Measurements from ENCODE around the gene WNT8A. TPM values are rescaled to one million over a fixed set of nuclear protein-coding genes. Genes with fewer than 3 reads are reported as not detected.

Gene WNT8A
- total RNA-seq, 4 donors from 2014 or later: not detected

DNA sequence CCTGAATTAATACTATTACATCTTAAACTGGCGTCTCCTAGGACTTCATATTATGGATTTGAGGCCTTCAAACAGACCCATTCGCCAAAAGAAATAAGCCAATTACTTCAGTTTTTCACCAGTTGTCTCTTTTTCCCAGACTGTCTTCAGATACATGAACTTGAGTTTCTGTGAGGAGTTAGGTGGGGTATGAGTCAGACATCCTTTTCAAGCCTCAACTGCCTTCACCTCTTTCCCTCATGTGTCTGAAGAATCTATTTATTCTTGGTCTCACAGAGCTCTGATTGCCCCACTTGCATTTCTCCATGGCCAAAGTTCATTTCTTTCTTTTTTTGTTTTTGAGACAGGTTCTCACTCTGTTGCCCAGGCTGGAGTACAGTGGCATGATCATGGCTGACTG, 12.5 kb downstream of the WNT8A start:
- TF ChIP-seq, protein P1, sequence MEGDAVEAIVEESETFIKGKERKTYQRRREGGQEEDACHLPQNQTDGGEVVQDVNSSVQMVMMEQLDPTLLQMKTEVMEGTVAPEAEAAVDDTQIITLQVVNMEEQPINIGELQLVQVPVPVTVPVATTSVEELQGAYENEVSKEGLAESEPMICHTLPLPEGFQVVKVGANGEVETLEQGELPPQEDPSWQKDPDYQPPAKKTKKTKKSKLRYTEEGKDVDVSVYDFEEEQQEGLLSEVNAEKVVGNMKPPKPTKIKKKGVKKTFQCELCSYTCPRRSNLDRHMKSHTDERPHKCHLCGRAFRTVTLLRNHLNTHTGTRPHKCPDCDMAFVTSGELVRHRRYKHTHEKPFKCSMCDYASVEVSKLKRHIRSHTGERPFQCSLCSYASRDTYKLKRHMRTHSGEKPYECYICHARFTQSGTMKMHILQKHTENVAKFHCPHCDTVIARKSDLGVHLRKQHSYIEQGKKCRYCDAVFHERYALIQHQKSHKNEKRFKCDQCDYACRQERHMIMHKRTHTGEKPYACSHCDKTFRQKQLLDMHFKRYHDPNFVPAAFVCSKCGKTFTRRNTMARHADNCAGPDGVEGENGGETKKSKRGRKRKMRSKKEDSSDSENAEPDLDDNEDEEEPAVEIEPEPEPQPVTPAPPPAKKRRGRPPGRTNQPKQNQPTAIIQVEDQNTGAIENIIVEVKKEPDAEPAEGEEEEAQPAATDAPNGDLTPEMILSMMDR (IDR thresholded peaks at IDR 0.05; ENCODE audit: low read depth): no peak

DNA sequence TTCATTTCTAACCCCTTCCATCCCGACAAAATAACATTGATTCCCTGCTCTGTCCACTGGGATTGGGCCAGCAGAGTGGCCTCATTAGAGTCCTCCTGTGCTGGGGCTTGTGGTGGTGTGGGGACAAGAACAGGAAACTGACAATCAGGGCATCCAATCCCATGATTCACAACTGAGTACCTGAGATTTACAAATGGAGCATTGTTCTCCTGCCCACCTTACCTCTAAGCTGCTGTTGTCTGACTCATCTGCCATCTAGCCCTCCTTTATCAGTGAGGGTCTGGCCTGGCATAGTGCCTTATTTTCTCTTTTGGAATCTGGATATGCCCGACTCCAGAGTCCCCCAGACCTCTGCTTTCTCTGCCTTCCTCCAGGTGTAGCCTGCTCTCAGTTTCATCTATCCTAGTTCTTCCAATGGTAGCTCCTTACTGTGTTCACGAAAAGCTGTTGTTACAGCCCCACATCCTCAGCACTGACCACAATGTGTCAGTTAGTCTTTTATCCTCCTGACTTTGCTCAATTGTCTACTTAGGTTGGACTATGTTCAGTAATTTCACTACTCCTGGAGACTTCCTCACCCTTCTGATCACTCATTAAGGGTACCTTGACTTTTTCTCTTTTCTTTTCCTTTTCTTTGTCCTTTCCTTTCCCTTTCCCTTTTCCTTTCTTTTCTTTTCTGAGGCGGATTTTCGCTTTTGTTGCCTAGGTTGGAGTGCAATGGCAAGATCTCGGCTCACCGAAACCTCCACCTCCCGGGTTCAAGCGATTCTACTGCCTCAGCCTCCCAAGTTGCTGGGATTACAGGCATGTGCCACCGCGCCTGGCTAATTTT, 13.4 kb downstream of the WNT8A start:
- TF ChIP-seq, protein P1 (IDR thresholded peaks at IDR 0.05; ENCODE audit: low read depth): no peak

DNA sequence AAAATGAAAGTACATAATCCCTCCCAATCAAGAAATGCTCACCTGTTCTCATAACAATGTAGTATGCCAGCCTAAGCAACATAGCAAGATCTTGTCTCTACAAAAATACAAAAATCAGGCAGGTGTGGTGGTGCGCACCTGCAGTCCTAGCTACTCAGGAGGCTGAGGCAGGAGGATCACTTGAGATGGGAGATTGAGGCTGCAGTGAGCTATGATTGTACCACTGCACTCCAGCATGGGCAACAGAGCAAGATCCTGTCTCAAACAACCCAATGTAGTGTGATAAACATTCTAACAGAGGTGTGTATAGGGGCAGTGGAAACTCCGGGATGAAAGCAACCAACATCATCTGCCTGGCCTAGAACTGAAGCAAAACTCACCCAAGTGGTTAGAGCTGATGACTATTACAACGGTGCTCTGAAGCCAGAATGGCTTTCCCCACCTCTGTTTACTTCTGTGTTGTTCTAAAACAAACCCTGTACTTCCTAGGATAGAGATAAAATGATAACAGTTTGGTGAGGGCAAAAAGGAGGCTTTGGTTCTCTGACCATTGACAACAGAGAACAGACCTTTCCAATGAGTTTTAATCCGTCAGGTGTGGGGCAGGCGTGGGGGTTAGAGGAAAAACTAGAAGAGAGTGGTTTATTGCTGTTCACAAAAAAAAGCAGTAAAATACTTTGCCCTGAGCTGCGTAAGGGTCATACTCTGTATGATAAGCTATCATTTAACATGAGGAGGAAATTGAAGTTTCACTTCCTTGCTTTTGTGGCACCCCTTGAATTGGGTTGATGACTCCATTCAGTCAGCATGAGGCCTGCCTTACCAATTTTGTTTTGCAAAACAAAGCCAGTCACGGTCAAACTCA, 18.9 kb downstream of the WNT8A start:
- TF ChIP-seq, protein P1 (IDR thresholded peaks at IDR 0.05; ENCODE audit: low read depth): no peak

DNA sequence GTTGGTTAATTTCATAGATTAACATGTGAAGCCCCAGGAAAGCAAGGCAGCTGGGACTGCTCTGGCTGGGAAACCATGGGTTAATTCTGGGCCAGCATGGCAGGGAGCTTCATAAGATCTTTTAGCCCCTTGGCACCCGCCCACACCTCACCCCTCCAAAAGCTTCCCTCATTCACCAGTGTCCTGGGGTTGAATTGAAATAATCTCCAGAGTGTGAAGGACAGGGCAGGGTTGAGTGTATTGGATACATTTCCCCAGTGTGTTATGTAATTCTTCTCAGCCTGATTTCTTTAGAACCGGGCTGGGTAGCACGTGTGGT, 19.4 kb downstream of the WNT8A start:
- TF ChIP-seq, protein P1 (IDR thresholded peaks at IDR 0.05; ENCODE audit: low read depth): no peak

DNA sequence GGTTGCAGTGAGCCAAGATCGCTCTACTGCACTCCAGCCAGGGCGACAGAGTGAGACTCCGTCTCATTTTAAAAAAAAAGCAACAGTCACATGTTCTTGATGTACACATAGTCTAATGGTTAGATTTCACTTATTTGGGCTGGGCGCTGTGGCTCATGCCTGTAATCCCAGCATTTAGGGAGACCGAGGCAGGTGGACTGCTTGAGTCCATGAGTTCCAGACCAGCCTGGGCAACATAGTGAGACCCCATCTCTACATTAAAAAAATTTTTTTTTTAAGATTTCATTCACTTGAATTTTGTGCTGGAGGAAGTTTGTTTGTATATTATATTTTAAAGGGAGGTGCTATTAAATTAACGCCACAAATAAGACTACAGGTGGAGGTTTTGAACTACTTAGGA, 21.9 kb downstream of the WNT8A start:
- TF ChIP-seq, protein P1 (IDR thresholded peaks at IDR 0.05; ENCODE audit: low read depth): no peak

DNA sequence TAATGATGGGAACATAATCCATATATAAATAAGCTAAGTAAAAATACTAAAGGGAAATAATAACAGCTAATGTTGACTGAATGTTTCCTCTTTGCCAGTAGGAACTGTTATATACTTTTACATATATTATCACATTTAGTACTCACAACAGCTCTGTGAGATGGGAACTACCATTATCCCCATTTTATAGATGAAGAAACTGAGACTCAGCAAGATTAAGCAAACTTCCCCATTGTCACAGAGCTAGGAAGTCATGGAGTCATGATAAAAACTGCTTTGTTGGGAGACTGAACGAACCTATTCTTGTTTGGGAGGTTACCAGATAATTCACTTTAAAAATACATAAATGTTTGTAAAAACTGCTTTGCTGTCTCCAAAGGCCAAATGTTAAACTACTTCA, 23.4 kb downstream of the WNT8A start:
- TF ChIP-seq, protein P1 (IDR thresholded peaks at IDR 0.05; ENCODE audit: low read depth): no peak
